ENCODE results near the gene TEX29.

DNA sequence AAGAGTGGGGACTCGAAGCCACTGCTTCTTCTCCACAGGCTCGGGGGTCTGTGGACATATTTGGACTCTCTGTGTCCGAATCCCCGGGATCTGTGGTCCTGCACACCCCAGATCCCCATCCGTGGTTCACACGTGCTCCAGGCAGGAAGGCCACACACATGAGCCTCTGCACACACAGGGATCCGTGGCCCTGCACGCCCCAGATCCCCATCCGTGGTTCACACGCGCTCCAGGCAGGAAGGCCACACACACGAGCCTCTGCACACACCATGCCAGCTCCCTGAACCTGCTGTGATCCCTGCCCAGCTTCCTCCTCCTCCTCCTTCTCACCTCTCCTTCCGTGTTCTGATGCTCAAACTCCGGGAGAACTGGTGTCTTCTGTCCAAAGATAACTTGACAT lies 3.1 kb downstream of the TEX29 start:
- TF ChIP-seq POLR2AphosphoS5 (IDR thresholded peaks at IDR 0.05; ENCODE audit: low read depth, low read length) (no peak), POLR2A (IDR thresholded peaks at IDR 0.05; ENCODE audit: low read depth, low read length) (no peak)

Data from GM12892 (cell line).